Measurements from ENCODE around the gene THSD7B. TPM values are rescaled to one million over a fixed set of nuclear protein-coding genes. Genes with fewer than 3 reads are reported as not detected.

THSD7B gene, protein sequence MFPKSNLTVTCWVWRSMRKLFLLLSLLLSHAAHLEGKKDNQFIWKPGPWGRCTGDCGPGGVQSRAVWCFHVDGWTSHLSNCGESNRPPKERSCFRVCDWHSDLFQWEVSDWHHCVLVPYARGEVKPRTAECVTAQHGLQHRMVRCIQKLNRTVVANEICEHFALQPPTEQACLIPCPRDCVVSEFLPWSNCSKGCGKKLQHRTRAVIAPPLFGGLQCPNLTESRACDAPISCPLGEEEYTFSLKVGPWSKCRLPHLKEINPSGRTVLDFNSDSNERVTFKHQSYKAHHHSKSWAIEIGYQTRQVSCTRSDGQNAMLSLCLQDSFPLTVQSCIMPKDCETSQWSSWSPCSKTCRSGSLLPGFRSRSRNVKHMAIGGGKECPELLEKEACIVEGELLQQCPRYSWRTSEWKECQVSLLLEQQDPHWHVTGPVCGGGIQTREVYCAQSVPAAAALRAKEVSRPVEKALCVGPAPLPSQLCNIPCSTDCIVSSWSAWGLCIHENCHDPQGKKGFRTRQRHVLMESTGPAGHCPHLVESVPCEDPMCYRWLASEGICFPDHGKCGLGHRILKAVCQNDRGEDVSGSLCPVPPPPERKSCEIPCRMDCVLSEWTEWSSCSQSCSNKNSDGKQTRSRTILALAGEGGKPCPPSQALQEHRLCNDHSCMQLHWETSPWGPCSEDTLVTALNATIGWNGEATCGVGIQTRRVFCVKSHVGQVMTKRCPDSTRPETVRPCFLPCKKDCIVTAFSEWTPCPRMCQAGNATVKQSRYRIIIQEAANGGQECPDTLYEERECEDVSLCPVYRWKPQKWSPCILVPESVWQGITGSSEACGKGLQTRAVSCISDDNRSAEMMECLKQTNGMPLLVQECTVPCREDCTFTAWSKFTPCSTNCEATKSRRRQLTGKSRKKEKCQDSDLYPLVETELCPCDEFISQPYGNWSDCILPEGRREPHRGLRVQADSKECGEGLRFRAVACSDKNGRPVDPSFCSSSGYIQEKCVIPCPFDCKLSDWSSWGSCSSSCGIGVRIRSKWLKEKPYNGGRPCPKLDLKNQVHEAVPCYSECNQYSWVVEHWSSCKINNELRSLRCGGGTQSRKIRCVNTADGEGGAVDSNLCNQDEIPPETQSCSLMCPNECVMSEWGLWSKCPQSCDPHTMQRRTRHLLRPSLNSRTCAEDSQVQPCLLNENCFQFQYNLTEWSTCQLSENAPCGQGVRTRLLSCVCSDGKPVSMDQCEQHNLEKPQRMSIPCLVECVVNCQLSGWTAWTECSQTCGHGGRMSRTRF (N-terminal part only)
- total RNA-seq = 0.16 and 0.19 TPM in 2 replicates
- long read RNA-seq = 0 reads

DNA sequence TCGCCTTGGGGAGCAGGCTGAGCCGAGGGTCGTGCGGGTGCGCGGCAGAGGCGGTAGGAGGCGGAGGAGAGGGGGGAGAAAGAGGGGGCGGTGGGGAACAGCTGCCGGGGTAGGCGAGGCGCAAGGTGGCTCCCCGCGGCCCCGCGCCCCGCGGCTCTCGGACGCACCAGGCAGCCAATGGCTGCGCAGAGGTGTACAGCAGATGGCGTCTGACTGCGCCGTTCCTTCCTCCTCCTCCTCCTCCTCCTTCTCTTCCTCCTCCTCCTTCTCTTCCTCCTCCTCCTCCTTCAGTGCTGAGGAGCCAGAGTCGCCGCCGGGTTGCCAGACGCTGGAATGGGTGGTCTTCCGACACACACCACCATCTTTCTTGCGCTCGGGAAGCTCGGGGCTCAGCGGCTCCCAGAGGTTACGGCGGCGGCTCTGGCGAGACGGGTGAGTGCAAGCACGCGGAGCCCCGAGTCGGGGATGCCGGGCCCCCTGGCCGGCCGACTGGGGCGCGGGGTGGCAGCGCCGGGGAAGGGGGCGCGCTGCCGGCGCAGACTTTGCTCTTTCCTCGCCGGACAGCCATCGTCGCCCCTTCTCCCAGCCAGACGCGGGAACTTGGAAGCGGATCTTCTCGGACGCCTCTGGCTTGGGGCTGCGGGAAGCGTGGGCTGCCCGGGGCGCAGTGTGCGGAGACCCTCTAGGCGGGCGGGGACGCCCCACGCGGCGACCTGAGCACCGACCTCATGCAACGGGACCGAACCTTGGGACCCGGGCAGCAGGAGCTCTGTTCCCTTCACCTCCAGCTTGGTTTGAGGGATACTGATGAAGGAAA, at the start of gene THSD7B:
TSS of gene THSD7B (plus strand) at position 290 of the 817 bp plus-strand sequence. CDS start 116,634 bp downstream, outside the sequence.
- Mint-ChIP-seq H3K27me3 (ENCODE audit: low read depth) (peaks cover 99% of the 10 kb centered on the region), H3K4me3 (peak within 1 kb of the TSS; percentile 81), H3K27ac (ENCODE audit: unreplicated experiment) (no peak within 1 kb of the TSS), H3K36me3 (ENCODE audit: low read depth) (peaks cover 4% of the 10 kb centered on the region), H3K9me3 (no peaks in the 10 kb centered on the region), H3K4me1 (peaks cover 12% of the 10 kb centered on the region)
- peak; percentile 18 for DNase-seq (ENCODE audit: low read depth, low spot score)
- TF ChIP-seq, protein P1, sequence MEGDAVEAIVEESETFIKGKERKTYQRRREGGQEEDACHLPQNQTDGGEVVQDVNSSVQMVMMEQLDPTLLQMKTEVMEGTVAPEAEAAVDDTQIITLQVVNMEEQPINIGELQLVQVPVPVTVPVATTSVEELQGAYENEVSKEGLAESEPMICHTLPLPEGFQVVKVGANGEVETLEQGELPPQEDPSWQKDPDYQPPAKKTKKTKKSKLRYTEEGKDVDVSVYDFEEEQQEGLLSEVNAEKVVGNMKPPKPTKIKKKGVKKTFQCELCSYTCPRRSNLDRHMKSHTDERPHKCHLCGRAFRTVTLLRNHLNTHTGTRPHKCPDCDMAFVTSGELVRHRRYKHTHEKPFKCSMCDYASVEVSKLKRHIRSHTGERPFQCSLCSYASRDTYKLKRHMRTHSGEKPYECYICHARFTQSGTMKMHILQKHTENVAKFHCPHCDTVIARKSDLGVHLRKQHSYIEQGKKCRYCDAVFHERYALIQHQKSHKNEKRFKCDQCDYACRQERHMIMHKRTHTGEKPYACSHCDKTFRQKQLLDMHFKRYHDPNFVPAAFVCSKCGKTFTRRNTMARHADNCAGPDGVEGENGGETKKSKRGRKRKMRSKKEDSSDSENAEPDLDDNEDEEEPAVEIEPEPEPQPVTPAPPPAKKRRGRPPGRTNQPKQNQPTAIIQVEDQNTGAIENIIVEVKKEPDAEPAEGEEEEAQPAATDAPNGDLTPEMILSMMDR (conservative IDR thresholded peaks at IDR 0.05) = no peak

DNA sequence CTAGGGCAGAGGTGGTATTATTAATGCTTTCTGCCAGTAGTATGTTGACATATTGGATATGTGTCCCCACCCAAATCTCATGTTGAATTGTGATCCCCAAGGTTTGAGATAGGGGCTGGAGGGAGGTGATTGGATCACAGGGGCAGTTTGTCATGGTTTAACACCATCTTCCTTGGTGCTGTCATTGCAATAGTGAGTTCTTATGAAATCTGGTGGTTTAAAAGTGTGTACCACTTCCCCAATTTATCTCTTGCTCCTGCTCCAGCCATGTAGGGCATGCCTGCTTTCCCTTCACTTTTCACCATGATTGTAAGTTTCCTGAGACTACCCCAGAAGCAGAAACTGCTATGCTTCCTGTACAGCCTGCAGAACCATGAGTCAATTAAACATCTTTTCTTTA, 47.1 kb upstream of the THSD7B start:
- peaks cover 3% of the 10 kb centered on the region for H3K9me3 Mint-ChIP-seq
- H3K27ac Mint-ChIP-seq (ENCODE audit: unreplicated experiment) = no peak overlapping the region
- H3K4me1 Mint-ChIP-seq = no peaks in the 10 kb centered on the region
- peaks cover 42% of the 10 kb centered on the region for H3K27me3 Mint-ChIP-seq (ENCODE audit: low read depth)
- no peaks in the 10 kb centered on the region for H3K36me3 Mint-ChIP-seq (ENCODE audit: low read depth)
- TF ChIP-seq, protein P1 (conservative IDR thresholded peaks at IDR 0.05) = no peak
- H3K4me3 Mint-ChIP-seq = no peak overlapping the region
- DNase-seq (ENCODE audit: low read depth, low spot score) = no peak

DNA sequence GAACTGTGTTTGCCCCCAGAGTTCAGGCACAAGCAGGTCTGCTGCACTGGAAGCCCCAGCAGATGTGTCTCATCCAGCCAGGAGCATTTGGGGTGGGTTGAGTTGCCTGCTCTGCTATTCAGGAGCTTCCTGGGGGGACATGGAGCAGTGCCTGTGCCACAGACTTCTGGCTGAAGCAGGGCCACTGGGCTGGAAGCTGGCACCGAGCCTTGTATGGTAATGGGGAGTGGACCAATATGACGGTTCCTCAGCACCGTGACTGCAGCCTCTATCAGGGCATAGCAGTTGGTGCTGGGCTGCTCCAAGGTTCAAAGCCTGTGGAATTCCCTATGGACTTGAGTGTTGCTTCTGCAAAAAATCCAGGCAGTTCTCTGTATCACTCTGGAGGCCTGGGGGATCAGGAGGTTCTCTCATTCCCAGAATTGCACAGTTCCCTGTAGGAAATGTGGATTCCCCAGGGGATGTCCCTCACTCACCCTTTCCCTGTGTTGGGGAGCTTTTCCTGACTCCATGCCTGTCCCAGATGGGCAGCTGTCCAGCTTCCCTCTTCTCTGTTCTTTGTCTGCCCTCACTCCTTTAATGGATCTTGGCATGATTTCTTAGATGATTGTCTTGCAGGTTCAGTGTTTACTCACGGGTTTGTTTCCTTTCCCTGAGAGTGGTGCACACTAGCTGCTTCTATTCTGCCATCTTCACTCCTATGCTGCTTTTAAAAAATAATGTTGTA, 37.2 kb upstream of the THSD7B start:
- H3K9me3 Mint-ChIP-seq = no peaks in the 10 kb centered on the region
- no peaks in the 10 kb centered on the region for H3K4me1 Mint-ChIP-seq
- TF ChIP-seq, protein P1 (conservative IDR thresholded peaks at IDR 0.05) = no peak
- no peaks in the 10 kb centered on the region for H3K36me3 Mint-ChIP-seq (ENCODE audit: low read depth)
- no peak for DNase-seq (ENCODE audit: low read depth, low spot score)
- peaks cover 52% of the 10 kb centered on the region for H3K27me3 Mint-ChIP-seq (ENCODE audit: low read depth)
- no peak overlapping the region for H3K27ac Mint-ChIP-seq (ENCODE audit: unreplicated experiment)
- H3K4me3 Mint-ChIP-seq = no peak overlapping the region

DNA sequence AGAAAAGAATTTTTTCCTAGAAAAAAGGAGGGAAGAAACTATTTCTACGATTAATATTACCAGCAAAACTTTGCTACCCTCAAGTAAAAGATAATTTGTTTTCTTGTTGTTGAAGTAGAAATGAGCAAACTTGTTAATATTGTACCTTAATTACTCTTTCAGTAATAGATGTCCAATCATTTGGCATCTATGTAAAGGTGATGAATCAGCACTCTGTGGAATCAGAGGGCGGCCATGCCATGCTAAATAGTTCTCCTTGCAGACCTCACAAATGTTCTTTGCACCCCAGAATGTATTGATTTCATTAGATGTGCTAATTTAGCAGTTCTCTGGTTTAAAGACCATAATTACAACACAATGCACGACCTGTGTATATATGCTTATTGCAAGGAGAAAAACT, 29.1 kb upstream of the THSD7B start:
- no peak overlapping the region for H3K27ac Mint-ChIP-seq (ENCODE audit: unreplicated experiment)
- no peaks in the 10 kb centered on the region for H3K9me3 Mint-ChIP-seq
- no peaks in the 10 kb centered on the region for H3K4me1 Mint-ChIP-seq
- no peaks in the 10 kb centered on the region for H3K36me3 Mint-ChIP-seq (ENCODE audit: low read depth)
- DNase-seq (ENCODE audit: low read depth, low spot score) = no peak
- no peak overlapping the region for H3K4me3 Mint-ChIP-seq
- peaks cover 86% of the 10 kb centered on the region for H3K27me3 Mint-ChIP-seq (ENCODE audit: low read depth)
- TF ChIP-seq, protein P1 (conservative IDR thresholded peaks at IDR 0.05) = no peak

Data from neural crest cell (in vitro differentiated cells).